Activated CD4-positive, alpha-beta T cell treated with anti-CD3 and anti-CD28 coated beads for 36 hours (primary cell): ENCODE data around the gene ATP5PD. TPM values are rescaled to one million over a fixed set of nuclear protein-coding genes. Genes with fewer than 3 reads are reported as not detected.
"Not testable (repeated sequence)": the region's sequence is repeated elsewhere in the genome, so short reads cannot be mapped to it uniquely, and the experiment has no call there.

Source experiments
- ATAC-seq: fragments of 200-7000 bp; cut with Tn5 transposase; one replicate; pipeline ENCODE4 v1.10.0; 2021; ENCODE audit warnings: mild to moderate bottlenecking, moderate library complexity
- CTCF ChIA-PET: fragments of 350-600 bp; sonication (Branson Sonifier 250); formaldehyde crosslinking; loops from one replicate; lab custom pipeline; 2021; ENCODE audit warnings: antibody characterized with exemption; lab: Charles Lee
- POLR2A ChIA-PET: fragments of 350-600 bp; sonication (Branson Sonifier 250); formaldehyde crosslinking; loops from one replicate; lab custom pipeline; 2021; ENCODE audit warnings: antibody characterized with exemption, inconsistent platforms; lab: Charles Lee
- DNase-seq: peaks from one replicate; pipeline ENCODE4 v3.0.0-alpha.2; 2020
- H3K27ac Mint-ChIP-seq: one replicate; pipeline ENCODE4 v1.8.0; 2021; ENCODE audit warnings: mixed read lengths
- H3K27me3 Mint-ChIP-seq: one replicate; pipeline ENCODE4 v1.8.0; 2021; ENCODE audit warnings: mixed read lengths
- H3K36me3 Mint-ChIP-seq: one replicate; pipeline ENCODE4 v1.8.0; 2021; ENCODE audit warnings: low read depth, mixed read lengths
- H3K4me1 Mint-ChIP-seq: one replicate; pipeline ENCODE4 v1.8.0; 2021; ENCODE audit warnings: mixed read lengths
- H3K4me3 Mint-ChIP-seq: one replicate; pipeline ENCODE4 v1.8.0; 2021; ENCODE audit warnings: mild to moderate bottlenecking, moderate library complexity, mixed read lengths
- H3K9me3 Mint-ChIP-seq: one replicate; pipeline ENCODE4 v1.8.0; 2021; ENCODE audit warnings: low read depth, mixed read lengths
- intact Hi-C, 2 experiments: fragments of 100-400 bp; cut with DNase I in 1 of 2; cut with micrococcal nuclease in 1 of 2; formaldehyde crosslinking; loops; one replicate each; pipeline versions ENCODE4 v1.14.2 to v1.15.1; 2022 to 2024; cut with DNase I, micrococcal nuclease
- total RNA-seq, 2 experiments: library from RNA; stranded (reverse); gene quantifications; one replicate each; pipeline ENCODE4 v1.2.3, GENCODE V29; 2021

Gene ATP5PD
- total RNA-seq, 2 experiments from 2014 or later: 194 to 237 TPM

DNA sequence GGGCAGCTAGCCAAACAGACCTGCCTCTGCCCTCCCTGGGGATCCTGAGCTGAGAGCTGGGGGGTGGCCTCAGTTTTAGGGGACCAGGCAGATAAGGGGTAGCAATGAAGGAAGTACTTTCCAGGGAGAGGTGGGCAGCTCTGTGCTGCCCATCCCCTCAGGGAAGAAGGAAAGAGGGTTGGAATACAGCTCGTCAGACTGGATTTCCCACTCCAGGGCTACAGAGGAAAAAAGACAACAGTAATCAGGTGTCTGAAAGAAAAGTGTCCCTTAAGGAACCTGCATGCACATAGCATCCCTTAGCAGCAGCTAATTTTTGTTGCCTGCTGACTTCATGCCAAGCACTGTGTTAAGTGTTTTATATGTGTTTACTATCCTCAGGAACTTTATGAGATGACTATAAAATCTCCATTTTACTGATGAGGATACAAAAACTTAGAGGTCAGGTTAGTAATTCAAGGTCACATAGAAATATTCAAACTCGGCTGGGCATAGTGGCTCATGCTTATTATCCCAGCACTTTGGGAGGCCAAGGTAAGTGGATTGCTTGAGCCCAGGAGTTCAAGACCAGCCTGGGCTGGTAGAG lies 37.5 kb downstream of the ATP5PD start:
- H3K4me1 Mint-ChIP-seq: peaks cover 26% of the 10 kb centered on the region
- POLR2A ChIA-PET: interaction anchor here (0.6 kb wide), 1 partner anchor 25 kb away, joined by 5 read pairs; no protein-coding TSS in a partner anchor
- H3K27me3 Mint-ChIP-seq: no peaks in the 10 kb centered on the region
- DNase-seq: no peak
- peaks cover 2% of the 10 kb centered on the region for H3K36me3 Mint-ChIP-seq
- CTCF ChIA-PET: interaction anchor here (0.6 to 1.4 kb wide), 4 partner anchors 47 to 218 kb away, joined by 3 to 5 read pairs (median 3); no protein-coding TSS in a partner anchor
- H3K4me3 Mint-ChIP-seq: no peak overlapping the region
- H3K27ac Mint-ChIP-seq: no peak overlapping the region
- ATAC-seq: no peak
- no peaks in the 10 kb centered on the region for H3K9me3 Mint-ChIP-seq
- intact Hi-C loops: no loop called here

DNA sequence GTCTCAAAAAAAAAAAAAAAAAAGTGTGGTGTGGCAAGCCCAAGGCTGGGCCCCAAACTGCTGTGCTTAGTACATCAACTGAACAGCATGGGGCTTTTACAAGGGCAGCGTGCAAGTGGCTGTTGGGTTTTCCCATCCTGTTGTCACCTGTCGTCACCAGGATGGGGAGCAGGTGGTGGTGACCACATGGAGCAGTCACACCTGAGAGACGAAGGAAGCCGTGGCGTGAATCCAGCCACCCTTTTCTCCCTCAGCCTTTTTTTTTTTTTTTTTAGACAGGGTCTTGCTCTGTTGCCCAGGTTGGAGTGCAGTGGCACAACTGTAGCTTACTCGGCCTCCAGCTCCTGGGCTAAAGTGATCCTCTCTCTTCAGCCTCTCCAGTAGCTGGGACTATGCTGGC lies 38.4 kb downstream of the ATP5PD start:
- no peaks in the 10 kb centered on the region for H3K9me3 Mint-ChIP-seq
- ChIA-PET CTCF (interaction anchor here (1.0 kb wide), 1 partner anchor 193 kb away, joined by 3 read pairs; no protein-coding TSS in a partner anchor), POLR2A (no interaction called here)
- ATAC-seq: no peak
- peaks cover 19% of the 10 kb centered on the region for H3K4me1 Mint-ChIP-seq
- no peak for DNase-seq
- H3K36me3 Mint-ChIP-seq: no peaks in the 10 kb centered on the region
- no peak overlapping the region for H3K27ac Mint-ChIP-seq
- no peaks in the 10 kb centered on the region for H3K27me3 Mint-ChIP-seq
- H3K4me3 Mint-ChIP-seq: no peak overlapping the region
- intact Hi-C loops: no loop called here

DNA sequence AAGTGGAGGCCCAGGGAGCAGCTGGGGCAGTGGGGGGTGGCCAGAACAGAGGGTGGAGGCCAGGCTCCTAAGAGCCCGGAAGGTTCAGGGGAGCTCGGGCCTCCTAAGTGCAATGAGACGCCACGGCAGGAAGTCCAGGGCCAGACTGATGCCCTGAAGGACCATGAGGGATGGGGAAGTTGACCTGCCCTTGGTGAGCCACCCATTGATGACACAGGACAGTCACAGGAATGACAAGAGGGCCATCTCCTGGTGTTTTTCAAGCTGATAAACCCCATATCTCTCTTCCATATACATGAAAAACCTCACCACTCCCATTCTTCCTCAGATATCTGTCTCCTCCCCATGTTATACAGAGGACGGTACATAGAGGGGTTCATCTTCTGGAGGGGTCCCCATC lies 40.1 kb downstream of the ATP5PD start:
- Mint-ChIP-seq H3K9me3 (no peaks in the 10 kb centered on the region), H3K36me3 (no peaks in the 10 kb centered on the region), H3K4me1 (peaks cover 12% of the 10 kb centered on the region), H3K27ac (no peak overlapping the region), H3K27me3 (no peaks in the 10 kb centered on the region), H3K4me3 (no peak overlapping the region)
- no peak for ATAC-seq
- POLR2A ChIA-PET: no interaction called here
- intact Hi-C loops: loop anchor here in 1 of 2 experiments (1.0 kb wide), 1 partner anchor 45 kb away; no protein-coding TSS in a partner anchor
- CTCF ChIA-PET: interaction anchor here (0.9 to 2.1 kb wide), 2 partner anchors 30 to 45 kb away, joined by 3 to 15 read pairs; no protein-coding TSS in a partner anchor
- DNase-seq: no peak

DNA sequence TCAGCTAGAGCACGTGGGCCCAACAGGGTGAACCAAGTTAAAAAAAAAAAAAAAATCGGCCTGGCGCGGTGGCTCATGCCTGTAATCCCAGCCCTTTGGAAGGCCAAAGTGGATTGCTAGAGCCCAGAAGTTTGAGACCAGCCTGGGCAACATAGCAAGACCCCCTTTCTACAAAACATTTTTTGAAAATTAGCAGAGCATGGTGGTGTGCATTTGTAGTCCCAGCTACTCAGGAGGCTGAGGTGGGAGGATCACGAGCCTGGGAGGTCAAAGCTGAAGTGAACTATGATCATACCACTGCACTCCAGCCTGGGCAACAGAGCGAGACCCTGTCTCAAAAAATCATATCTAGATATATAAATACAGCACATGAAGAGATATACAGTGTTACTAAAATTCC lies 40.7 kb downstream of the ATP5PD start:
- not testable (repeated sequence) for H3K4me1 Mint-ChIP-seq
- intact Hi-C loops: loop anchor here in 1 of 2 experiments (1.0 kb wide), 1 partner anchor 45 kb away; no protein-coding TSS in a partner anchor

DNA sequence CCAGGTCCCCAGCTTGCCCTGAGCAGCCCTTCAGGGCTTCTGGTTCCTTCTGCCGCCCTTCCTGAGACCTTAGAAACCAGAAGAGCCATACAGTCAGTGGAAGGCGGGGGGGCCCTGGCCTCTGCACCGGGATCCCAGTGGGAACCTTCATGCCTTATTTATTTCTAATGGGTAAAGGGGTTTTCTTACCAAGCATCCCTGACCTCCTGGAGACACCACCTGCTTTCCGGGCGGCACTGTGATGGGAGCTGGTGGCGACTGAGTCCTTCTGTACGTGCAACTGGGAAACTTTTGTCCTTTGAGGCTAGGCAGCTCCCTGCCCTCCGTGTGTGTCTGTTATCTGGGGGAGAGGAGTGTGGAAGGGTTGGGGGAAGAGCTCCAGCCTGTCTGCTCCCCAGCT lies 41.5 kb downstream of the ATP5PD start:
- intact Hi-C loops: no loop called here
- Mint-ChIP-seq H3K9me3 (no peaks in the 10 kb centered on the region), H3K4me3 (no peak overlapping the region), H3K36me3 (no peaks in the 10 kb centered on the region), H3K4me1 (peaks cover 3% of the 10 kb centered on the region), H3K27ac (no peak overlapping the region), H3K27me3 (no peaks in the 10 kb centered on the region)
- ChIA-PET POLR2A (no interaction called here), CTCF (interaction anchor here (2.1 kb wide), 1 partner anchor 44 kb away, joined by 15 read pairs; no protein-coding TSS in a partner anchor)
- no peak for ATAC-seq
- no peak for DNase-seq

More for the DNA sequence above, 40.7 kb downstream of the ATP5PD start:
- CTCF ChIA-PET: interaction anchor here (0.9 to 2.1 kb wide), 2 partner anchors 30 to 45 kb away, joined by 3 to 15 read pairs; no protein-coding TSS in a partner anchor
- ATAC-seq, H3K36me3 Mint-ChIP-seq, H3K27me3 Mint-ChIP-seq, H3K9me3 Mint-ChIP-seq, DNase-seq, POLR2A ChIA-PET, H3K4me3 Mint-ChIP-seq, H3K27ac Mint-ChIP-seq: not testable (repeated sequence)

DNA sequence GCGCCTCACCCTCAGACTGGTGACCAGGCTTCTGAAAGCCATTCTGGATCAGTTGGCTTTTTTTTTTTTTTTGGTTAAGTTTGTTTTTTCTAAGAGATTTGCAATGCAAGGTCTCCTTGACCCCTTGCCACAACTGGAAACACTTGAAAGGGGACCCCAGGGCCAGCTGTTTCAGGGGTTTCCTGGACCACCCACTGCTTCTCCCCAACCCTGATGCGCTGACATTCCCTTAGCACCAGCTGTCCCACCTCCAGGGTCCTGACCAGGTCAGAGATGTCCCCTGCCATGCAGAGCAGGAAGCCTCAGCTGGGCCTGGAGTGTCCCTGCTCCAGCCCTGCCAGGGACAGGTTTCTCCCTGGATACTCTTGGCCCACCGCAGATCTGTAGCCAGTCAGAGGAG lies 42.4 kb downstream of the ATP5PD start:
- H3K9me3 Mint-ChIP-seq: no peaks in the 10 kb centered on the region
- H3K27ac Mint-ChIP-seq: no peak overlapping the region
- H3K27me3 Mint-ChIP-seq: no peaks in the 10 kb centered on the region
- CTCF ChIA-PET: no interaction called here
- no peak overlapping the region for H3K4me3 Mint-ChIP-seq
- DNase-seq: no peak
- no peak for ATAC-seq
- H3K4me1 Mint-ChIP-seq: peaks cover 3% of the 10 kb centered on the region
- no peaks in the 10 kb centered on the region for H3K36me3 Mint-ChIP-seq
- POLR2A ChIA-PET: no interaction called here
- intact Hi-C loops: no loop called here

DNA sequence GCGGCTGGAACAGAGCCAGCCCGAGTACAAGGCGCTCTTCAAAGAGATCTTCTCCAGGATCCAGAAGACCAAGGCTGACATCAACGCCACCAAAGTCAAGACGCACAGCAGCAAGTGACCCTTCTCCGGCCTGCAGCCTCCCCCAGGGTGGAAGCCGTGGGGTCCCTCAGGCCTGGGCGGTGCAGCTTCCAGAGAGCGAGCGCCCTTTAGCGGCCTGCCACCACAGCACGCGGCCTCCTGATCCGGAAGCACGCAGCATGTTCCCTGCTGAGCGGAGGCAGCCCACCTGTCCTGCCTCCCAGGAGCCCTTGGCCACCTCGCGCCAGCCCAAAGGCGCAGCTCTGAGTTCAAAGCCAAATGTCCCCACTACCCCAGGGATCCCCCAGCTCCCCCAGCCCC lies 42.8 kb downstream of the ATP5PD start:
- no peak overlapping the region for H3K4me3 Mint-ChIP-seq
- ChIA-PET POLR2A (no interaction called here), CTCF (no interaction called here)
- H3K4me1 Mint-ChIP-seq: peaks cover 3% of the 10 kb centered on the region
- H3K27me3 Mint-ChIP-seq: no peaks in the 10 kb centered on the region
- H3K27ac Mint-ChIP-seq: no peak overlapping the region
- DNase-seq (no peak), ATAC-seq (no peak)
- H3K9me3 Mint-ChIP-seq: no peaks in the 10 kb centered on the region
- no peaks in the 10 kb centered on the region for H3K36me3 Mint-ChIP-seq
- intact Hi-C loops: no loop called here

DNA sequence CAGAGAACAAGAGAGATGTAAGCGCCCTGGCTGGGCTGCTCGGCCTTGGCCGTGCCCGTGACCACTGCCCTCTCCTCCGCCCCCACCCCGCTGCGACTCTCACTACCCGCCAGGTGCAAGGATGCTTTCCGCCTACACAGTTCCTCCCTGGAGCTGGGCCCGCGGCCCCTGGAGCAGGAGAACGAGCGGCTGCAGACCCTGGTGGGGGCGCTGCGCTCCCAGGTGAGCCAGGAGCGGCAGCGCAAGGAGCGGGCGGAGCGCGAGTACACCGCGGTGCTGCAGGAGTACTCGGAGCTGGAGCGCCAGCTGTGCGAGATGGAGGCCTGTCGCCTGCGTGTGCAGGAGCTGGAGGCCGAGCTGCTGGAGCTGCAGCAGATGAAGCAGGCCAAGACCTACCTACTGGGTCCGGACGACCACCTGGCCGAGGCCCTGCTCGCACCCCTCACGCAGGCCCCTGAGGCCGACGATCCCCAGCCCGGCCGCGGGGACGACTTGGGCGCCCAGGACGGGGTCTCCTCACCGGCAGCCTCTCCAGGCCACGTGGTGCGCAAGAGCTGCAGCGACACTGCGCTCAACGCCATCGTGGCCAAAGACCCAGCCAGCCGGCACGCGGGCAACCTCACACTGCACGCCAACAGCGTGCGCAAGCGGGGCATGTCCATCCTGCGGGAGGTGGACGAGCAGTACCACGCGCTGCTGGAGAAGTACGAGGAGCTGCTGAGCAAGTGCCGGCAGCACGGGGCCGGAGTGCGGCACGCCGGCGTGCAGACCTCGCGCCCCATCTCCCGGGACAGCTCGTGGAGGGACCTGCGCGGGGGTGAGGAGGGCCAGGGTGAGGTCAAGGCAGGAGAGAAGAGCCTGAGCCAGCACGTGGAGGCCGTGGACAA lies 43.5 kb downstream of the ATP5PD start:
- intact Hi-C loops: no loop called here
- no peak overlapping the region for H3K4me3 Mint-ChIP-seq
- ChIA-PET CTCF (no interaction called here), POLR2A (interaction anchor here (0.5 kb wide), 1 partner anchor 33 kb away, joined by 3 read pairs; no protein-coding TSS in a partner anchor)
- peaks cover 5% of the 10 kb centered on the region for H3K4me1 Mint-ChIP-seq
- no peaks in the 10 kb centered on the region for H3K9me3 Mint-ChIP-seq
- H3K36me3 Mint-ChIP-seq: no peaks in the 10 kb centered on the region
- DNase-seq: no peak
- no peak overlapping the region for H3K27ac Mint-ChIP-seq
- no peaks in the 10 kb centered on the region for H3K27me3 Mint-ChIP-seq
- no peak for ATAC-seq

DNA sequence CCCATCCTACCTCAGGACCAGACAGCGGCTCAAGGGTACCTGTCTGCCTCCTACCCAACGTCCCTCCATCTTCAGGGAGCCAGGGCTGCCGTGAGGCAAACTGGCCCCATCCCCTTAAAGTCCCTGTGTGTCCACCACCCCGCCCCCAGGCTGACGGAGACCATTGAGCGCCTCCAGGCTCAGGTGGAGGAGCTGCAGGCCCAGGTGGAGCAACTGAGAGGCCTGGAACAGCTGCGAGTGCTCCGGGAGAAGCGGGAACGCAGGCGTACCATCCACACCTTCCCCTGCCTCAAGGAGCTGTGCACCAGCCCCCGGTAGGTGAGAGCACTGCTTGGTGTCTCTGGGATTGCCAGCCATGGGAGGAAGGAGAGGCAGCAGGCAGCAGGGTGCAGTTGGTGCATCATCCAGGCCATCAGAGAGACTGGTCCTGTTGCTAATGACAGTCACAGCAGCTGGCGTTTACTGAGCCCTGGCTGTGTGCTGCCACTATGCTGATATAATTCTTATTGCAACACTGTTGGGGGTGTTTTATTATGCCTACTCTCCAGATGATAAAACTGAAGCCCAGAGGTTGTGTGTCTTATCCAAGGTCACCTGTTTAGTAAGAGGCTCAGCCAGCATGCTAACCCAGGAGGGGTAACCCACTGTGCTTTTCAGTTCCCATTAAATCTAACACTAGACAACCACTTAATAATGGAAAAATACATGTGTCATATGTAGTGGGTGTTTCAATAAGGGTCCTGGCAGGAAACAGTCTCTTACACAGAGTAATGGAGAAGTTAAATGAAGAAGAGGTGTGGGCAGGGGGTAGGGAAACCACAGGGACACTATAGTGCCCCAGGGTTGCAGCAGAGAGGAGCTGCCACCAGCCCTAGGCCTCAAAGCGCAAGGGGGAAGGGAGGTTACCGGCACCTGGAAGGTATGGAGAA lies 44.6 kb downstream of the ATP5PD start:
- POLR2A ChIA-PET: no interaction called here
- ATAC-seq: no peak

DNA sequence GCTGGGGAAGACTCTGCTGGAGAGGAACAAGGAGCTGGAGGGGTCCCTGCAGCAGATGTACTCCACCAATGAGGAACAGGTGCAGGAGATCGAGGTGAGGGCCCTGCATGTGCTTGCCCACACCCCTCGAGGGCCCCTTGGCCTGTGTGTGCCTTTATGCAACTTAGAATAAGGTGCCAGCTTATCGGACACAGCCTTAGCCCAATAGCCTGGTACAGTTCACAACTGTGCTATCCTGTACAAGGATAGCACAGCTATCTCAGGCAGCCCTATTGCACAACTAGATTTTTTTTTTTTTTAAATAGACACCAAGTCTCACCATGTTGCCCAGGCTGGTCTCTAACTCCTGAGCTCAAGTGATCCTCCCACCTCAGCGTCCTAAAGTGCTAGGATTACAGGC lies 47.2 kb downstream of the ATP5PD start:
- ChIA-PET CTCF (interaction anchor here (1.2 to 1.4 kb wide), 2 partner anchors 13 to 38 kb away, joined by 3 to 6 read pairs; partner anchors contain the start of gene MRPL58), POLR2A (no interaction called here)
- no peak for ATAC-seq
- intact Hi-C loops: no loop called here
- no peaks in the 10 kb centered on the region for H3K9me3 Mint-ChIP-seq
- no peak overlapping the region for H3K27ac Mint-ChIP-seq
- no peak overlapping the region for H3K4me3 Mint-ChIP-seq
- no peaks in the 10 kb centered on the region for H3K36me3 Mint-ChIP-seq
- H3K27me3 Mint-ChIP-seq: no peaks in the 10 kb centered on the region
- peaks cover 6% of the 10 kb centered on the region for H3K4me1 Mint-ChIP-seq
- DNase-seq: no peak

More for the DNA sequence above, 44.6 kb downstream of the ATP5PD start:
- intact Hi-C loops: no loop called here
- Mint-ChIP-seq H3K4me1 (peaks cover 6% of the 10 kb centered on the region), H3K4me3 (no peak overlapping the region), H3K9me3 (no peaks in the 10 kb centered on the region), H3K27ac (no peak overlapping the region), H3K27me3 (no peaks in the 10 kb centered on the region), H3K36me3 (no peaks in the 10 kb centered on the region)
- CTCF ChIA-PET: interaction anchor here (0.6 kb wide), 1 partner anchor 181 kb away, joined by 3 read pairs; no protein-coding TSS in a partner anchor
- no peak for DNase-seq
